ENCODE measurements around the gene GSTK1. TPM values are rescaled to one million over a fixed set of nuclear protein-coding genes. Genes with fewer than 3 reads are reported as not detected.

Gene GSTK1
- polyA plus RNA-seq, 1 of the 3 experiments (the other 2 are of a cell fraction): 299 TPM

GRCh38 chr7:143217806-143218205 is 45.4 kb upstream of the GSTK1 start:
- no peak overlapping the region for H3K27ac ChIP-seq (ENCODE audit: low read depth in 2 of 2, low read length in 1 of 2)
- no peaks in the 10 kb centered on the region for H3K4me1 ChIP-seq (ENCODE audit: control insufficient read depth in 1 of 2, insufficient read depth in 2 of 2, low read depth in 1 of 2, low read length in 1 of 2)
- no peaks in the 10 kb centered on the region for H3K36me3 ChIP-seq (replicated peaks in 1 of 2; ENCODE audit: control insufficient read depth in 1 of 2, insufficient read depth in 2 of 2, low read length in 1 of 2)
- no peaks in the 10 kb centered on the region for H4K20me1 ChIP-seq (ENCODE audit: insufficient read depth)
- no peak overlapping the region for H3K9ac ChIP-seq
- peaks cover 19% of the 10 kb centered on the region; the same call in 1 of the 2 replicates for H3K27me3 ChIP-seq (ENCODE audit: insufficient read depth)
- no peak overlapping the region for H3K4me2 ChIP-seq
- H3K79me2 ChIP-seq (ENCODE audit: insufficient read depth): no peaks in the 10 kb centered on the region
- H3K9me2 ChIP-seq: no peaks in the 10 kb centered on the region
- no peak overlapping the region for H2AFZ ChIP-seq (ENCODE audit: low read depth)
- TF ChIP-seq SIN3A (IDR thresholded peaks at IDR 0.05; ENCODE audit: borderline replicate concordance, low read depth, low read length): no peak
- no peak for TF ChIP-seq GABPA (IDR thresholded peaks at IDR 0.05; ENCODE audit: low read depth)
- no peak for TF ChIP-seq GATA2 (CRISPR knock-in tag; IDR thresholded peaks at IDR 0.05)
- TF ChIP-seq NRF1 (IDR thresholded peaks at IDR 0.05; ENCODE audit: low read depth, low read length): no peak
- TF ChIP-seq POLR2AphosphoS5 (IDR thresholded peaks at IDR 0.05; ENCODE audit: low read depth, low read length): no peak
- no peak for TF ChIP-seq USF1 (IDR thresholded peaks at IDR 0.05; ENCODE audit: borderline replicate concordance, low read depth)
- no peak for TF ChIP-seq FOXM1 (IDR thresholded peaks at IDR 0.05; ENCODE audit: low read depth)
- TF ChIP-seq RFX5 (IDR thresholded peaks at IDR 0.05; ENCODE audit: low read length): no peak
- no peak for TF ChIP-seq NFIC (IDR thresholded peaks at IDR 0.05; ENCODE audit: borderline replicate concordance)
- no peak for TF ChIP-seq CHD2 (IDR thresholded peaks at IDR 0.05; ENCODE audit: low read length, partially characterized antibody)
- no peak for TF ChIP-seq YY1 (IDR thresholded peaks at IDR 0.05; ENCODE audit: low read depth)
- no peak for TF ChIP-seq FOSL2 (IDR thresholded peaks at IDR 0.05; ENCODE audit: borderline replicate concordance, low read depth)
- ChIA-PET POLR2A (no interaction called here), CTCF (interaction anchor here (1.0 to 11.5 kb wide), 3 partner anchors 22 to 364 kb away, joined by 3 to 450 read pairs (median 32); no protein-coding TSS in a partner anchor)
- WGBS (ENCODE audit: low lambda C conversion rate): 41% methylated on average over 2 of the region's 2 CpGs
- DNase-seq: no peak
- no peaks in the 10 kb centered on the region for H3K9me3 ChIP-seq
- no peak overlapping the region for H3K4me3 ChIP-seq (ENCODE audit: low read depth in 2 of 2, low read length in 1 of 2)
- H3F3A ChIP-seq (replicated peaks; ENCODE audit: insufficient read depth): no peaks in the 10 kb centered on the region

GRCh38 chr7:143221286-143221685 is 42.0 kb upstream of the GSTK1 start:
- H3K4me3 ChIP-seq (ENCODE audit: low read depth in 2 of 2, low read length in 1 of 2): no peak overlapping the region
- CTCF ChIA-PET: interaction anchor here (0.7 to 11.5 kb wide), 5 partner anchors 9 to 438 kb away, joined by 3 to 450 read pairs (median 3); no protein-coding TSS in a partner anchor
- no peaks in the 10 kb centered on the region for H3K79me2 ChIP-seq (ENCODE audit: insufficient read depth)

More at GRCh38 chr7:143221286-143221685, 42.0 kb upstream of the GSTK1 start:
- no peaks in the 10 kb centered on the region for H3K36me3 ChIP-seq (replicated peaks in 1 of 2; ENCODE audit: control insufficient read depth in 1 of 2, insufficient read depth in 2 of 2, low read length in 1 of 2)
- WGBS (ENCODE audit: low lambda C conversion rate): 1% methylated on average over 2 of the region's 2 CpGs
- H3K9me3 ChIP-seq: no peaks in the 10 kb centered on the region
- no peaks in the 10 kb centered on the region for H4K20me1 ChIP-seq (ENCODE audit: insufficient read depth)
- no peaks in the 10 kb centered on the region for H3K4me1 ChIP-seq (ENCODE audit: control insufficient read depth in 1 of 2, insufficient read depth in 2 of 2, low read depth in 1 of 2, low read length in 1 of 2)
- peaks cover 40% of the 10 kb centered on the region; the same call in 1 of the 2 replicates for H3K27me3 ChIP-seq (ENCODE audit: insufficient read depth)
- no peak overlapping the region for H3K27ac ChIP-seq (ENCODE audit: low read depth in 2 of 2, low read length in 1 of 2)
- no peak for DNase-seq
- H3F3A ChIP-seq (replicated peaks; ENCODE audit: insufficient read depth): no peaks in the 10 kb centered on the region
- no peak overlapping the region for H2AFZ ChIP-seq (ENCODE audit: low read depth)
- no peaks in the 10 kb centered on the region for H3K9me2 ChIP-seq
- no peak overlapping the region for H3K9ac ChIP-seq
- TF ChIP-seq FOXJ3 (CRISPR knock-in tag; IDR thresholded peaks at IDR 0.05) (no peak), RAD21 (IDR thresholded peaks at IDR 0.05; ENCODE audit: low read length) (no peak), NRF1 (IDR thresholded peaks at IDR 0.05; ENCODE audit: low read depth, low read length) (no peak), SIN3A (IDR thresholded peaks at IDR 0.05; ENCODE audit: borderline replicate concordance, low read depth, low read length) (no peak), NFIC (IDR thresholded peaks at IDR 0.05; ENCODE audit: borderline replicate concordance) (no peak), YY1 (IDR thresholded peaks at IDR 0.05; ENCODE audit: low read depth) (no peak), FOSL2 (IDR thresholded peaks at IDR 0.05; ENCODE audit: borderline replicate concordance, low read depth) (no peak), EP300 (IDR thresholded peaks at IDR 0.05; ENCODE audit: borderline replicate concordance in 1 of 2, low read depth in 1 of 2, low read length in 1 of 2) (no peak), GATA2 (CRISPR knock-in tag; IDR thresholded peaks at IDR 0.05) (no peak), POLR2AphosphoS5 (IDR thresholded peaks at IDR 0.05; ENCODE audit: low read depth, low read length) (no peak), MEF2A (IDR thresholded peaks at IDR 0.05; ENCODE audit: borderline replicate concordance, low read depth) (no peak), TAF1 (IDR thresholded peaks at IDR 0.05; ENCODE audit: borderline replicate concordance, low read depth, low read length) (no peak), RFX5 (IDR thresholded peaks at IDR 0.05; ENCODE audit: low read length) (no peak), MAX (IDR thresholded peaks at IDR 0.05; ENCODE audit: low read depth) (no peak)
- TF ChIP-seq, protein P1, sequence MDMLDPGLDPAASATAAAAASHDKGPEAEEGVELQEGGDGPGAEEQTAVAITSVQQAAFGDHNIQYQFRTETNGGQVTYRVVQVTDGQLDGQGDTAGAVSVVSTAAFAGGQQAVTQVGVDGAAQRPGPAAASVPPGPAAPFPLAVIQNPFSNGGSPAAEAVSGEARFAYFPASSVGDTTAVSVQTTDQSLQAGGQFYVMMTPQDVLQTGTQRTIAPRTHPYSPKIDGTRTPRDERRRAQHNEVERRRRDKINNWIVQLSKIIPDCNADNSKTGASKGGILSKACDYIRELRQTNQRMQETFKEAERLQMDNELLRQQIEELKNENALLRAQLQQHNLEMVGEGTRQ (IDR thresholded peaks at IDR 0.05; ENCODE audit: borderline replicate concordance, low read depth, low read length): no peak
- TF ChIP-seq, protein P2, sequence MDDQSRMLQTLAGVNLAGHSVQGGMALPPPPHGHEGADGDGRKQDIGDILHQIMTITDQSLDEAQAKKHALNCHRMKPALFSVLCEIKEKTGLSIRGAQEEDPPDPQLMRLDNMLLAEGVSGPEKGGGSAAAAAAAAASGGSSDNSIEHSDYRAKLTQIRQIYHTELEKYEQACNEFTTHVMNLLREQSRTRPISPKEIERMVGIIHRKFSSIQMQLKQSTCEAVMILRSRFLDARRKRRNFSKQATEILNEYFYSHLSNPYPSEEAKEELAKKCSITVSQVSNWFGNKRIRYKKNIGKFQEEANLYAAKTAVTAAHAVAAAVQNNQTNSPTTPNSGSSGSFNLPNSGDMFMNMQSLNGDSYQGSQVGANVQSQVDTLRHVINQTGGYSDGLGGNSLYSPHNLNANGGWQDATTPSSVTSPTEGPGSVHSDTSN (IDR thresholded peaks at IDR 0.05): no peak
- H3K4me2 ChIP-seq: no peak overlapping the region
- POLR2A ChIA-PET: no interaction called here
